Osteocyte (in vitro differentiated cells): ENCODE measurements around the gene RAVER1. TPM values are rescaled to one million over a fixed set of nuclear protein-coding genes. Genes with fewer than 3 reads are reported as not detected.
A peak's percentile ranks its signal among the peaks of the same experiment; 100 is the strongest.

Experiments used
- DNase-seq: peaks from one replicate; pipeline ENCODE4 v3.0.0; 2021; ENCODE audit warnings: mixed read lengths; ENCODE audit not compliant: unreplicated experiment; ENCODE audit errors: extremely low spot score
- H3K27ac Mint-ChIP-seq: one replicate; pipeline ENCODE4 v1.8.0; 2021; ENCODE audit warnings: mild to moderate bottlenecking, mixed read lengths; ENCODE audit not compliant: unreplicated experiment
- H3K27me3 Mint-ChIP-seq: one replicate; pipeline ENCODE4 v1.8.0; 2021; ENCODE audit warnings: mixed read lengths; ENCODE audit not compliant: unreplicated experiment
- H3K36me3 Mint-ChIP-seq: one replicate; pipeline ENCODE4 v1.8.0; 2021; ENCODE audit warnings: mixed read lengths; ENCODE audit not compliant: unreplicated experiment
- H3K4me1 Mint-ChIP-seq: one replicate; pipeline ENCODE4 v1.8.0; 2021; ENCODE audit warnings: mixed read lengths; ENCODE audit not compliant: unreplicated experiment
- H3K4me3 Mint-ChIP-seq: one replicate; pipeline ENCODE4 v1.8.0; 2021; ENCODE audit warnings: mild to moderate bottlenecking, moderate library complexity, mixed read lengths; ENCODE audit not compliant: unreplicated experiment
- H3K9me3 Mint-ChIP-seq: one replicate; pipeline ENCODE4 v1.8.0; 2021; ENCODE audit warnings: mixed read lengths; ENCODE audit not compliant: unreplicated experiment
- CTCF ChIP-seq: fragments of 200-600 bp; sonication (generic); IDR thresholded peaks from 2 replicates; pipeline ENCODE4 v1.5.0; 2021; ENCODE audit warnings: antibody characterized with exemption, mild to moderate bottlenecking, moderate library complexity
- total RNA-seq: library from RNA; stranded (reverse); gene quantifications from 2 replicates; pipeline ENCODE4 v1.2.1, GENCODE V29; 2021

The RAVER1 gene
- total RNA-seq, 1 donor from 2014 or later, result 45.8 TPM

- peak overlapping the region; percentile 71 for H3K4me3 Mint-ChIP-seq
- DNase-seq, result peak; percentile 83
These were observed 63.1 kb downstream of the RAVER1 start for GRCh38 chr19:10270180-10270615.

GRCh38 chr19:10269333-10270179, 63.8 kb downstream of the RAVER1 start:
- TF ChIP-seq CTCF, result peak; percentile 96
- H3K27me3 Mint-ChIP-seq, result no peaks in the 10 kb centered on the region
- peaks cover 3% of the 10 kb centered on the region for H3K36me3 Mint-ChIP-seq
- H3K27ac Mint-ChIP-seq, result peak overlapping the region; percentile 78
- DNase-seq, result peak; percentile 96
- H3K4me1 Mint-ChIP-seq, result peaks cover 23% of the 10 kb centered on the region
- H3K9me3 Mint-ChIP-seq, result no peaks in the 10 kb centered on the region
- peak overlapping the region; percentile 71 for H3K4me3 Mint-ChIP-seq

More at GRCh38 chr19:10270180-10270615, 63.1 kb downstream of the RAVER1 start:
- peak overlapping the region; percentile 78 for H3K27ac Mint-ChIP-seq
- TF ChIP-seq CTCF, result no peak
- H3K36me3 Mint-ChIP-seq, result peaks cover 6% of the 10 kb centered on the region
- H3K9me3 Mint-ChIP-seq, result no peaks in the 10 kb centered on the region
- H3K27me3 Mint-ChIP-seq, result no peaks in the 10 kb centered on the region
- peaks cover 23% of the 10 kb centered on the region for H3K4me1 Mint-ChIP-seq

- Mint-ChIP-seq H3K9me3 (no peaks in the 10 kb centered on the region), H3K36me3 (no peaks in the 10 kb centered on the region), H3K4me3 (no peak overlapping the region), H3K4me1 (peaks cover 20% of the 10 kb centered on the region), H3K27me3 (no peaks in the 10 kb centered on the region), H3K27ac (no peak overlapping the region)
- TF ChIP-seq CTCF, result no peak
- no peak for DNase-seq
These were observed 65.3 kb downstream of the RAVER1 start for GRCh38 chr19:10268071-10268470.

GRCh38 chr19:10266706-10267105, 66.6 kb downstream of the RAVER1 start:
- H3K4me1 Mint-ChIP-seq, result peaks cover 17% of the 10 kb centered on the region
- H3K27ac Mint-ChIP-seq, result no peak overlapping the region
- no peaks in the 10 kb centered on the region for H3K36me3 Mint-ChIP-seq
- H3K4me3 Mint-ChIP-seq, result no peak overlapping the region
- no peaks in the 10 kb centered on the region for H3K9me3 Mint-ChIP-seq
- H3K27me3 Mint-ChIP-seq, result no peaks in the 10 kb centered on the region
- no peak for DNase-seq
- no peak for TF ChIP-seq CTCF

Other genes starting within 250 kb of the RAVER1 start
- gene SHFL, start 247.2 kb downstream of the RAVER1 start, total RNA-seq, result 35.9 and 38.7 TPM in 2 replicates
- 0.18 and 0.21 TPM in 2 replicates for gene ANGPTL6, start 230.9 kb downstream of the RAVER1 start, total RNA-seq
- 34.4 and 40.9 TPM in 2 replicates for gene PPAN, start 227.2 kb downstream of the RAVER1 start, total RNA-seq
- gene P2RY11, start 221.8 kb downstream of the RAVER1 start, total RNA-seq, result 11.8 and 15.7 TPM in 2 replicates
- 209 and 217 TPM in 2 replicates for gene EIF3G, start 213.6 kb downstream of the RAVER1 start, total RNA-seq
- 82.3 and 87.2 TPM in 2 replicates for gene DNMT1, start 138.6 kb downstream of the RAVER1 start, total RNA-seq
- gene S1PR2, start 102.2 kb downstream of the RAVER1 start, total RNA-seq, result 21.8 and 23.6 TPM in 2 replicates
- gene MRPL4, start 81.3 kb downstream of the RAVER1 start, total RNA-seq, result 53.4 and 57.0 TPM in 2 replicates
- 31.8 and 35.5 TPM in 2 replicates for gene ICAM1, start 62.4 kb downstream of the RAVER1 start, total RNA-seq
- gene ICAM4, start 46.6 kb downstream of the RAVER1 start, total RNA-seq, result not detected in 2 replicates
- 1.7 and 2.0 TPM in 2 replicates for gene ICAM5, start 43.6 kb downstream of the RAVER1 start, total RNA-seq
- 6.8 and 7.6 TPM in 2 replicates for gene ZGLP1, start 23.7 kb downstream of the RAVER1 start, total RNA-seq
- 21.5 and 27.4 TPM in 2 replicates for gene FDX2, start 17.5 kb downstream of the RAVER1 start, total RNA-seq
- gene ICAM3, start 6.1 kb upstream of the RAVER1 start, total RNA-seq, result 7.2 and 9.8 TPM in 2 replicates
- gene TYK2, start 47.0 kb upstream of the RAVER1 start, total RNA-seq, result 117 and 136 TPM in 2 replicates
- gene CDC37, start 70.0 kb upstream of the RAVER1 start, total RNA-seq, result 143 and 148 TPM in 2 replicates
- 12.4 and 12.7 TPM in 2 replicates for gene PDE4A, start 87.0 kb upstream of the RAVER1 start, total RNA-seq
- gene KEAP1, start 169.8 kb upstream of the RAVER1 start, total RNA-seq, result 80.1 and 80.9 TPM in 2 replicates
- gene S1PR5, start 183.9 kb upstream of the RAVER1 start, total RNA-seq, result 0.83 and 1.8 TPM in 2 replicates
- gene ATG4D, start 210.4 kb upstream of the RAVER1 start, total RNA-seq, result 28.7 and 30.9 TPM in 2 replicates
- 29.0 and 29.3 TPM in 2 replicates for gene KRI1, start 232.5 kb upstream of the RAVER1 start, total RNA-seq
- gene CDKN2D, start 235.4 kb upstream of the RAVER1 start, total RNA-seq, result 9.4 and 13.0 TPM in 2 replicates